Measurements from ENCODE around the gene MRGPRX4. TPM values are rescaled to one million over a fixed set of nuclear protein-coding genes. Genes with fewer than 3 reads are reported as not detected.

Gene MRGPRX4
- total RNA-seq, 1 experiment from 2014 or later, result not detected

GRCh38 chr11:18173225-18173866, 709 bp downstream of the MRGPRX4 start:
- no peak overlapping the region for H4K8ac ChIP-seq (replicated peaks; ENCODE audit: insufficient read length, low read depth, low read length)
- H3K23ac ChIP-seq (ENCODE audit: insufficient read length, low read depth, low read length), result no peak overlapping the region
- H3K79me1 ChIP-seq (ENCODE audit: insufficient read depth, low read depth, low read length, poor library complexity, severe bottlenecking), result no peaks in the 10 kb centered on the region
- no peaks in the 10 kb centered on the region for H3K9me3 ChIP-seq (ENCODE audit: control insufficient read depth, low read depth, low read length)
- Mint-ChIP-seq H3K27me3 (ENCODE audit: low read depth) (peaks cover 16% of the 10 kb centered on the region), H3K4me1 (no peaks in the 10 kb centered on the region), H3K4me3 (no peak overlapping the region), H3K36me3 (ENCODE audit: insufficient read depth in 1 of 3, low read depth in 3 of 3) (no peaks in the 10 kb centered on the region), H3K9me3 (no peaks in the 10 kb centered on the region), H3K27ac (no peak overlapping the region)
- H3K27ac ChIP-seq (ENCODE audit: insufficient read length, low read depth, low read length), result no peak overlapping the region
- TF ChIP-seq, protein P1, sequence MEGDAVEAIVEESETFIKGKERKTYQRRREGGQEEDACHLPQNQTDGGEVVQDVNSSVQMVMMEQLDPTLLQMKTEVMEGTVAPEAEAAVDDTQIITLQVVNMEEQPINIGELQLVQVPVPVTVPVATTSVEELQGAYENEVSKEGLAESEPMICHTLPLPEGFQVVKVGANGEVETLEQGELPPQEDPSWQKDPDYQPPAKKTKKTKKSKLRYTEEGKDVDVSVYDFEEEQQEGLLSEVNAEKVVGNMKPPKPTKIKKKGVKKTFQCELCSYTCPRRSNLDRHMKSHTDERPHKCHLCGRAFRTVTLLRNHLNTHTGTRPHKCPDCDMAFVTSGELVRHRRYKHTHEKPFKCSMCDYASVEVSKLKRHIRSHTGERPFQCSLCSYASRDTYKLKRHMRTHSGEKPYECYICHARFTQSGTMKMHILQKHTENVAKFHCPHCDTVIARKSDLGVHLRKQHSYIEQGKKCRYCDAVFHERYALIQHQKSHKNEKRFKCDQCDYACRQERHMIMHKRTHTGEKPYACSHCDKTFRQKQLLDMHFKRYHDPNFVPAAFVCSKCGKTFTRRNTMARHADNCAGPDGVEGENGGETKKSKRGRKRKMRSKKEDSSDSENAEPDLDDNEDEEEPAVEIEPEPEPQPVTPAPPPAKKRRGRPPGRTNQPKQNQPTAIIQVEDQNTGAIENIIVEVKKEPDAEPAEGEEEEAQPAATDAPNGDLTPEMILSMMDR (conservative IDR thresholded peaks at IDR 0.05), result no peak
- no peaks in the 10 kb centered on the region for H3K4me1 ChIP-seq (ENCODE audit: insufficient read depth, low read length)
- no CpG with 5 or more reads among the region's 28 CpGs for WGBS (ENCODE audit: extremely low coverage, insufficient read length, low lambda C conversion rate)
- no peak overlapping the region for H3K18ac ChIP-seq (ENCODE audit: insufficient read length, low read depth, low read length)
- H2BK12ac ChIP-seq (ENCODE audit: insufficient read length, low read depth, low read length), result no peak overlapping the region
- H4K20me1 ChIP-seq (ENCODE audit: control insufficient read depth, insufficient read depth, insufficient read length), result no peaks in the 10 kb centered on the region
- H2BK15ac ChIP-seq (ENCODE audit: low read depth, low read length), result no peak overlapping the region
- H3K23me2 ChIP-seq (ENCODE audit: insufficient read length, low read depth, low read length, poor library complexity, severe bottlenecking), result no peaks in the 10 kb centered on the region
- H3K27me3 ChIP-seq (ENCODE audit: insufficient read depth, low read length), result no peaks in the 10 kb centered on the region
- H3T11ph ChIP-seq (ENCODE audit: low read length), result no peak overlapping the region
- H3K4me2 ChIP-seq (ENCODE audit: insufficient read depth, insufficient read length, low read length), result no peak overlapping the region
- DNase-seq, result no peak
- H2BK20ac ChIP-seq (ENCODE audit: low read depth, low read length, poor library complexity, severe bottlenecking), result no peak overlapping the region
- no peak overlapping the region for H2BK120ac ChIP-seq (ENCODE audit: low read depth, low read length, poor library complexity, severe bottlenecking)
- H3K56ac ChIP-seq (ENCODE audit: insufficient read length, low read depth, low read length), result no peak overlapping the region
- no peak overlapping the region for H2AFZ ChIP-seq (ENCODE audit: low read length)
- H2AK5ac ChIP-seq (ENCODE audit: insufficient read length, low read length), result no peak overlapping the region
- no peak overlapping the region for H2BK5ac ChIP-seq (ENCODE audit: insufficient read length, low read length)
- H3K4ac ChIP-seq (ENCODE audit: low read depth, low read length), result no peak overlapping the region
- H4K5ac ChIP-seq (ENCODE audit: insufficient read length, low read depth, low read length), result no peak overlapping the region
- H4K91ac ChIP-seq (ENCODE audit: insufficient read length, low read depth, low read length), result no peak overlapping the region
- no peaks in the 10 kb centered on the region for H3K79me2 ChIP-seq (ENCODE audit: insufficient read depth, low read length)
- H3K9ac ChIP-seq (ENCODE audit: extremely low read depth, insufficient read length, low read length), result no peak overlapping the region
- no peak overlapping the region for H3K14ac ChIP-seq (ENCODE audit: insufficient read depth, low read length)

All from H9 (cell line).